Ovary (tissue), 3 donors: ENCODE results near the gene AP5B1.

ENCODE experiments used
- POLR2A ChIP-seq: fragments of 450-650 bp; IDR thresholded peaks from one replicate; pipeline ENCODE4 v1.6.1; 2017; ENCODE audit warnings: antibody characterized with exemption, mild to moderate bottlenecking, moderate library complexity
- TF ChIP-seq, protein P1 (sequence below), 3 donors: fragments of 450-650 bp in 2 of 3; fragments of 200-600 bp in 1 of 3; IDR thresholded peaks; one replicate each; pipeline versions ENCODE4 v1.5.1 to v1.8.0; 2016 to 2022; ENCODE audit warnings: antibody characterized with exemption in 3 of 3, mild to moderate bottlenecking in 1 of 3
- donor health status: DM: no; HTN: no; CAD: no.

DNA sequence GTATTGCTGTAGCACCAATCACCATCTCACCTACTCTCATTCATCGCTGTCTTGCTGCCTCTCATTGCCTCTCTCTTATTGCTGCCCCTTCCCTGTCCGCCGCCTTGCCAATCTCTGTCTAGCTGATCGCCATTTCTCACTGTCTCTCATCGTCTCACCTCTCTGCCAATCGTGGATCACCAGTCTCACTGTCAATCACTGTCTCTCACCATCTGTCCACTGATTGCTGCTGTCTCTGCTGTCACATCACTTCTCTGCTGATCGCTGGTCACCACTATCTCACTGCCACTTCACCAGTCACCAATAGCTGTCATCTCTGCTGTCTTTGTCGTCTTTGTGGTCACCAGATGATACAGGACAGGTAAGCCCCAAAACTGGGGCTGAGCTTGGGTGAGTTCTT, 39.6 kb downstream of the AP5B1 start:
- no peak for TF ChIP-seq POLR2A
- TF ChIP-seq, protein P1, sequence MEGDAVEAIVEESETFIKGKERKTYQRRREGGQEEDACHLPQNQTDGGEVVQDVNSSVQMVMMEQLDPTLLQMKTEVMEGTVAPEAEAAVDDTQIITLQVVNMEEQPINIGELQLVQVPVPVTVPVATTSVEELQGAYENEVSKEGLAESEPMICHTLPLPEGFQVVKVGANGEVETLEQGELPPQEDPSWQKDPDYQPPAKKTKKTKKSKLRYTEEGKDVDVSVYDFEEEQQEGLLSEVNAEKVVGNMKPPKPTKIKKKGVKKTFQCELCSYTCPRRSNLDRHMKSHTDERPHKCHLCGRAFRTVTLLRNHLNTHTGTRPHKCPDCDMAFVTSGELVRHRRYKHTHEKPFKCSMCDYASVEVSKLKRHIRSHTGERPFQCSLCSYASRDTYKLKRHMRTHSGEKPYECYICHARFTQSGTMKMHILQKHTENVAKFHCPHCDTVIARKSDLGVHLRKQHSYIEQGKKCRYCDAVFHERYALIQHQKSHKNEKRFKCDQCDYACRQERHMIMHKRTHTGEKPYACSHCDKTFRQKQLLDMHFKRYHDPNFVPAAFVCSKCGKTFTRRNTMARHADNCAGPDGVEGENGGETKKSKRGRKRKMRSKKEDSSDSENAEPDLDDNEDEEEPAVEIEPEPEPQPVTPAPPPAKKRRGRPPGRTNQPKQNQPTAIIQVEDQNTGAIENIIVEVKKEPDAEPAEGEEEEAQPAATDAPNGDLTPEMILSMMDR (IDR thresholded peaks at IDR 0.05): no peak
